RWPE2 (cell line): ENCODE data around the gene SPATS2.
A peak's percentile ranks its signal among the peaks of the same experiment; 100 is the strongest.

Source experiments
- ATAC-seq: fragments of 200-7000 bp; cut with Tn5 transposase; 3 replicates; pipeline ENCODE4 v1.9.1; 2021; ENCODE audit warnings: low read depth
- DNase-seq: peaks from one replicate; pipeline ENCODE4 v3.0.0-alpha.2; 2020; ENCODE audit warnings: low spot score
- H3K27ac ChIP-seq: fragments of 450-650 bp; 2 replicates; pipeline ENCODE4 v1.5.1; 2017; ENCODE audit warnings: mild to moderate bottlenecking; ENCODE audit not compliant: poor library complexity, severe bottlenecking
- H3K27me3 ChIP-seq: fragments of 250-450 bp; sonication (Bioruptor Pico); 2 replicates; pipeline ENCODE4 v1.5.1; 2021; ENCODE audit warnings: mild to moderate bottlenecking, moderate library complexity; ENCODE audit not compliant: insufficient read depth, poor library complexity, severe bottlenecking
- H3K36me3 ChIP-seq: fragments of 250-450 bp; sonication (Bioruptor Pico); 2 replicates; pipeline ENCODE4 v1.5.1; 2020; ENCODE audit warnings: low read depth, mild to moderate bottlenecking, moderate library complexity
- H3K4me1 ChIP-seq: fragments of 250-450 bp; sonication (Bioruptor Pico); 2 replicates; pipeline ENCODE4 v1.5.1; 2021; ENCODE audit warnings: mild to moderate bottlenecking, moderate library complexity; ENCODE audit not compliant: insufficient read depth, poor library complexity, severe bottlenecking
- H3K4me3 ChIP-seq: fragments of 250-450 bp; sonication (Bioruptor Pico); 2 replicates; pipeline ENCODE4 v1.5.1; 2021; ENCODE audit warnings: mild to moderate bottlenecking, moderate library complexity; ENCODE audit not compliant: severe bottlenecking
- H3K9me3 ChIP-seq: fragments of 250-450 bp; sonication (Bioruptor Pico); 2 replicates; pipeline ENCODE4 v1.5.1; 2021; ENCODE audit warnings: mild to moderate bottlenecking, moderate library complexity; ENCODE audit not compliant: severe bottlenecking
- TF ChIP-seq, protein P1 (sequence below): fragments of 450-650 bp; IDR thresholded peaks from one replicate; pipeline ENCODE4 v1.5.1; 2017; ENCODE audit warnings: mild to moderate bottlenecking, moderate library complexity; ENCODE audit not compliant: poor library complexity, severe bottlenecking

The SPATS2 gene

DNA sequence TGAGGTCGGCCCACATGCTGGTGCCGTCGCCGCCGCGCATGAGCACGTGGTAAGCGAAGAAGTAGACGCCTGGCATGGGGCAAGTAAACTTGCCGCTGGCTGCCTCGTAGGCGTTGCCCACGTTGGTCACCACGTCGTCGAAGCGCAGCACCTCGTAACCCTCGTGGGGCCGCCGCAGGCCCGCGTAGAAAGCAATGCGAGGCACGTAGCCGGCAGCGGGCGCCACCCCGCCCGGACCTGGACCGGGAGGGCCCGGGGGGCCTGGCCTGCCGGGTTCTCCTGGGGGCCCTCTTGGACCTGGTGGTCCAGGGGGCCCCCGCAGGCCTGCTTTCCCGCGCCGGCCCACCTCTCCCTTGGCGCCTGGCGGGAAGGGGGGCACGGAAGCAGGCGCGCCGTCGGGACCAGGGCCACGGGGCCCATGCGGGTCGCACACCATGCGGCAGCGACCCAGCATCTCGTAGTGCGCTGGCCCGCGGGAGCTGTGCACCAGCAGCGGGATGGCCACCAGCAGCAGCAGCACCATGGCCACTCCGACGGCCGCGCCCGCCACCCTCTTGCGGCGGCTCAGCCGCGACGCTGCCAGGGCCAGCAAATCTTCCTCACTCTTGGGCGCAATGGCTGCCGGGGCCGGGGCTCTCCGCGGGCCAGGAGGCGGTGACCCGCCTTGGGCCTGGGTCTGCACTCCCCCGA, 31.2 kb upstream of the SPATS2 start:
- Histone ChIP-seq H3K9me3 (no peaks in the 10 kb centered on the region), H3K4me3 (peak overlapping the region; percentile 34), H3K36me3 (peaks cover 3% of the 10 kb centered on the region), H3K27ac (no peak overlapping the region), H3K4me1 (no peaks in the 10 kb centered on the region), H3K27me3 (peaks cover 7% of the 10 kb centered on the region)
- ATAC-seq = no peak
- TF ChIP-seq, protein P1, sequence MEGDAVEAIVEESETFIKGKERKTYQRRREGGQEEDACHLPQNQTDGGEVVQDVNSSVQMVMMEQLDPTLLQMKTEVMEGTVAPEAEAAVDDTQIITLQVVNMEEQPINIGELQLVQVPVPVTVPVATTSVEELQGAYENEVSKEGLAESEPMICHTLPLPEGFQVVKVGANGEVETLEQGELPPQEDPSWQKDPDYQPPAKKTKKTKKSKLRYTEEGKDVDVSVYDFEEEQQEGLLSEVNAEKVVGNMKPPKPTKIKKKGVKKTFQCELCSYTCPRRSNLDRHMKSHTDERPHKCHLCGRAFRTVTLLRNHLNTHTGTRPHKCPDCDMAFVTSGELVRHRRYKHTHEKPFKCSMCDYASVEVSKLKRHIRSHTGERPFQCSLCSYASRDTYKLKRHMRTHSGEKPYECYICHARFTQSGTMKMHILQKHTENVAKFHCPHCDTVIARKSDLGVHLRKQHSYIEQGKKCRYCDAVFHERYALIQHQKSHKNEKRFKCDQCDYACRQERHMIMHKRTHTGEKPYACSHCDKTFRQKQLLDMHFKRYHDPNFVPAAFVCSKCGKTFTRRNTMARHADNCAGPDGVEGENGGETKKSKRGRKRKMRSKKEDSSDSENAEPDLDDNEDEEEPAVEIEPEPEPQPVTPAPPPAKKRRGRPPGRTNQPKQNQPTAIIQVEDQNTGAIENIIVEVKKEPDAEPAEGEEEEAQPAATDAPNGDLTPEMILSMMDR = no peak
- peak; percentile 54 for DNase-seq

DNA sequence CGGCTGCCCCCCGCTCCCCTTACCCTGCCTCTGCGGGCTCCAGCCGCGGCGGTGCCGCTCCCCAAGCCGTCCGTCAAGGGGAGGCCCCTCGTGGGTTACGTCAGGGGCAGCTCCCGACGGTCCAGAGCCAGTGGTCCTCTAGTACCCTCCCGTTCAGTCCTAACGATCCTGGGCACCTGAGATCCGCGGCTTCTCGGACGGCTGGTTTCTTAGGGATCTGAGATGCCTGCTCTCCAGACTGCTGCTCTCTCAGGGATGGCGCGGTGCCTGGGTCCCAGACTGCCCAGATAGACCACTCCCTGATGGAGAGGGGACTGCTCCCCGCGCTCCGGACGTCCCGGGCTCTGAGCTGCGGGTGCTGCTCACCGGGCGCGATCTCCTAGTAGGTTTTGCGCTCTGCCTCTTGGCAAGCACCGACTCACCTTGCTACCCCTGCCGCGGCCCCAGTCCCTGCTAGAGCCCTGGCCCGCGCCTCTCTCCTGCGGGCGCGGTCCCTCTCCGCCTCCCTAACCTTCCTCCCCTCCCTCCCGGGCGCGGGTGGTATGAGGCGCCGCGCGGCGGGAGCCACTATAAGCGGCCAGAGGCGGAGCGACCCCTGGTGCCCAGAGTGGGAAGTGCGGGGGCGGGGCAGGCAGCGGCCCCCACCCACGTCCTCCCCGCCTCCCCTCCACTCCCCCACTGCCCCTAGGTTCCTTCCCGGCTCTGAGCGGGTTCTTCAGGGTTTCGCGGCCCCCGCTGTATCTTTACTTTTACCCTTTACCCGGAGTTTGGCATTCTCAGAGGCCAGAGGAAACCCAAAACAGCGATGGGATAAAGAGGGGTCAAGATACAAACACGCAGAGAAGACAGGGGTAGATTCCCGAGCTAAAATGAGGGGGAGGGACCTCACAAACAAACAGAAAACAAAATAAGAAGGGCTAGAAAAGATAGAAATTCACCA, 30.3 kb upstream of the SPATS2 start, which contains the start of gene C1QL4:
C1QL4 (minus strand) TSS at position 544 of the 940 bp plus-strand sequence. CDS start 711 bp downstream, outside the sequence.
- Histone ChIP-seq H3K36me3 (no peaks in the 10 kb centered on the region), H3K27ac (no peak within 1 kb of the TSS), H3K27me3 (peaks cover 7% of the 10 kb centered on the region)

DNA sequence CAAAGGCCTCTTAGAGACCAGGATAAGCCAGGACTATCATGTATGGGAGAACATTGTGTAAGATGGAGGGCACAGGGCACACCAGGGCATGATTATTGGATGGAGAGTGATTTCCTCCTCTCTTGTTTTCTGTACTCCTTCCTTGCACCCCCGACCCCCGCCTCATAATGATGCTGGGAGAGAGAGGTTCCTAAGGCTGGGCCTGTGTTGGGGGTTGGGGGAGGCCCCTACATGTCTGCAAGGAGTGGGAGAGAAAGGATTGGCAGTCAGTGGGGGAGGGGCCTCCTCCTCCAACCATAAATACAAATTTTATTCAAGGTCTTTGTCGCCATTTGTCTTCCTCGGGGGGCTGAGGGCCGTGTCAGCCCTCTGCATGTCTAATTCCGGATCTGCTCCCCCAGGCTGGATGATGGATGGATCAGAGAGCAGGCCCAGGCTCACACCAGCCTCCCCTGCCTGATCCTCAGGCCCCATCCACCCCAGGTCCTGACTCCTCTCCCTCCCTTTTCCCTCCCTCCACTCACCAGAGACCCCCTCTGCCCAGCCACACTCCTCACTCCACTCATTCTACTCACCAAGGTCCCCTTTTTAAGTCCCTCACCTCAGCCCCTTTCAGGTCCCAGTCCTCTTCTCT, 28.3 kb upstream of the SPATS2 start:
- Histone ChIP-seq H3K9me3 (no peaks in the 10 kb centered on the region), H3K36me3 (no peaks in the 10 kb centered on the region), H3K4me3 (no peak overlapping the region), H3K27ac (no peak overlapping the region), H3K4me1 (no peaks in the 10 kb centered on the region), H3K27me3 (peaks cover 27% of the 10 kb centered on the region)
- TF ChIP-seq, protein P1 = no peak
- DNase-seq = peak; percentile 13
- ATAC-seq = no peak

More for the DNA sequence above, 30.3 kb upstream of the SPATS2 start, which contains the start of gene C1QL4:
- ATAC-seq (peak; percentile 70), DNase-seq (no peak)
- no peaks in the 10 kb centered on the region for H3K9me3 ChIP-seq
- H3K4me1 ChIP-seq = no peaks in the 10 kb centered on the region
- TF ChIP-seq, protein P1 = peak; percentile 98
- peak within 1 kb of the TSS; percentile 34 for H3K4me3 ChIP-seq

DNA sequence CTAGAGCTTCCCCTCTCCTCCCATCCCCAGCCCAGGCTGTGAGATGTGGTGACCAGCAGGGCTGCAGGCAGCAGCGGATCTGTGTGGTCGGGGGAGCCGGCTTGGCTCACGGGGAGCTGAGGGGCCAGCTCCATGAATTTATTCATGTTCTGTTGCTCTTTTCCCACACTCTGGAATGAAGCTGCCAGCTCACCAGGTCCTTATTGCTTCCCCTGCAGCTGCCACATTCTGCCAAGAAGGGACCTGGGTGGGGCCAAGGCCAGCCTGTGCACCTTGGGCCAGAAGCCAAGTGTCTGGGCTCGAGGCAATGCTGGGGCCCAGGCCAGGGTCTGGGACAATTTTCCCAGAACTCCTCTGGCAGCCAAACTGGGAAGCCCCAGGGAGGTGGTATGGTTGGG, 27.8 kb upstream of the SPATS2 start:
- no peak overlapping the region for H3K27ac ChIP-seq
- H3K27me3 ChIP-seq = peaks cover 31% of the 10 kb centered on the region
- peak; percentile 48 for DNase-seq
- no peak for ATAC-seq
- H3K36me3 ChIP-seq = no peaks in the 10 kb centered on the region
- no peaks in the 10 kb centered on the region for H3K9me3 ChIP-seq
- H3K4me1 ChIP-seq = no peaks in the 10 kb centered on the region
- TF ChIP-seq, protein P1 = no peak
- no peak overlapping the region for H3K4me3 ChIP-seq
